Thymus (tissue), 11 donors: ENCODE data around the gene IFT22. TPM values are rescaled to one million over a fixed set of nuclear protein-coding genes. Genes with fewer than 3 reads are reported as not detected.
"Not testable (repeated sequence)": the region's sequence is repeated elsewhere in the genome, so short reads cannot be mapped to it uniquely, and the experiment has no call there.

Experiments used
- DNase-seq, 9 donors: peaks; one replicate each; pipeline ENCODE4 v3.0.0-alpha.2; 2013; ENCODE audit warnings: low spot score in 9 of 9, low read depth in 6 of 9, missing footprints in 1 of 9
- H3K27ac ChIP-seq, 2 donors: one replicate each; pipeline ENCODE4 v1.5.1; 2013; ENCODE audit warnings: control low read depth in 1 of 2, low read depth in 1 of 2, low read length in 1 of 2, mild to moderate bottlenecking in 1 of 2, moderate library complexity in 1 of 2
- H3K27me3 ChIP-seq, 2 donors: one replicate each; pipeline ENCODE4 v1.5.1; 2013; ENCODE audit warnings: low read length in 1 of 2; ENCODE audit not compliant: control insufficient read depth in 2 of 2, insufficient read depth in 1 of 2
- H3K36me3 ChIP-seq, 2 donors: one replicate each; pipeline ENCODE4 v1.5.1; 2013; ENCODE audit warnings: low read length in 1 of 2, mild to moderate bottlenecking in 1 of 2, moderate library complexity in 1 of 2; ENCODE audit not compliant: control insufficient read depth in 2 of 2, insufficient read depth in 2 of 2
- H3K4me1 ChIP-seq, 2 donors: one replicate each; pipeline ENCODE4 v1.5.1; 2013; ENCODE audit warnings: low read length in 2 of 2; ENCODE audit not compliant: control insufficient read depth in 2 of 2, insufficient read depth in 2 of 2
- H3K4me3 ChIP-seq, 2 donors: one replicate each; pipeline ENCODE4 v1.5.1; 2013; ENCODE audit warnings: low read length in 2 of 2, control low read depth in 1 of 2, mild to moderate bottlenecking in 1 of 2
- H3K9me3 ChIP-seq, 2 donors: one replicate each; pipeline ENCODE4 v1.5.1; 2013; ENCODE audit warnings: low read length in 1 of 2, mild to moderate bottlenecking in 1 of 2; ENCODE audit not compliant: control insufficient read depth in 2 of 2, insufficient read depth in 1 of 2
- WGBS: extraction: QIAGEN DNeasy Blood & Tissue Kit; methylation state at CpG from one replicate; pipeline ENCODE4 v1.1.7; 2013; 5-methylcytosine and 5-hydroxymethylcytosine counted together
- polyA plus RNA-seq: library from polyadenylated mRNA; stranded (reverse); fragments of 200-250 nt; gene quantifications from one replicate; pipeline ENCODE4 v1.2.3, GENCODE V29; 2013
- total RNA-seq: library from RNA; stranded (reverse); fragments of 120-200 nt; gene quantifications from one replicate; pipeline ENCODE4 v1.2.4, GENCODE V29; 2013
- donor health status: healthy.

Gene IFT22
- total and polyA plus RNA-seq, 2 donors = 17.8 to 19.7 TPM

DNA sequence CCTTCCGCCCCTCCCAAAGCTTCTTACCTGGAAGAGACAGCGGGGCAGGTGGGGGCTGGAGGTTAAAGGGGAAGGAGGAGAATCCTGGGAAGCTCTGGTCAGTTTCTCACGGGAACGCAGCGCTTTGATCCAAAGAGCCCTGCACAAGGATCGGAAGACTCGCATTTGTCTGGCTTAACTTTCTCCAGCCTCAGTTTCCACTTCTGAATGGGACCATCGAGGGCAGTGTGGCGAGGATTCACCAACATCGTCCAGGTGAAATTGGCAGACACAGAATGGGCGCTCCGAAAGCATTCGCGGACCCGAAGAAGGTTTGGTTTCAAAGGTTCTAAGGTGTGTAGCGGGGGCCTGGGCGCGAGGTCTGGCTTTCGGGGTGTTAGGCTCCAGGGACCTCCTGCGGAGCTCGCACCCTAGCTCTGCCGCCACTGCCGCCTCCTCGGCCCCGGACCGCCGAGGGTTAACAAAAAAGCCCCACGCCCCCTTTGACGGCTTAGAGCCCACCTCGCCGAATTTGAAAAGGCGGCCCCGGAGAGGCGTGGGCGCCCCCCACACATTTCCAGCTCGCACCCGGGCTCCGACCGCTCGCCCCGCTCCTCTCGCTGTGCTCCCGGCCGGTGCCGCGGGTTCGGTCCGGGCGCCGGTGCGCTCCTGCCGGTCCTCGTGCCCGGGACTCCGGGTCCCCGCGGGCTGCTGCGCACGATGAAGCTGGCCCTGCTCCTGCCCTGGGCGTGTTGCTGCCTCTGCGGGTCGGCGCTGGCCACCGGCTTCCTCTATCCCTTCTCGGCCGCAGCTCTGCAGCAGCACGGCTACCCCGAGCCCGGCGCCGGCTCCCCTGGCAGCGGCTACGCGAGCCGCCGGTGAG is 41.0 kb upstream of the IFT22 start, which contains the start of gene COL26A1:
TSS of gene COL26A1 (plus strand) at position 542 of the 862 bp plus-strand sequence. CDS start at position 700, 158 bp downstream.
- Histone ChIP-seq H3K27ac (no peak within 1 kb of the TSS), H3K36me3 (no peaks in the 10 kb centered on the region), H3K4me3 (peak within 1 kb of the TSS; percentile 32 to 36), H3K4me1 (peaks cover 0 to 4% of the 10 kb centered on the region in 2 donors), H3K27me3 (peaks cover 28 to 48% of the 10 kb centered on the region in 2 donors), H3K9me3 (no peaks in the 10 kb centered on the region)
- 13% methylated on average over 76 of the region's 76 CpGs for WGBS
- DNase-seq = no peak

DNA sequence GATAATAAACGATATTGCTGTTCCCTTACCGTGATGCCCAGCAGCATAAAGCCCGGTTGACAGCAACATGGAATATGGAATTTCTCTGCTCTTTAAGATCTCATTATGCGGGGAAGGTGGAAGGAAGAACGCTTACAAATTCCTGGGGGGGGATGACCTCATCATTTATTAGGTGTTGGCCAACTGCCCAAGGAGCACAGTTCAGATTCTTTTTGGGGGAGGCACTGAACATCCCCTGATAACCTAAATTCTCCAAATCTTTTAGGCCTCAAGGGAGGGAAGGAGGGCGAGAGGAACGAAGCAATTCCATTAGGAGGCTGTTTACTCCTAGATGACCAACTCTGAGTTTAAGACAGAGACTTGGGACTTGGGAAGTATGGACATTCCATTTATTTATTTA is 35.8 kb upstream of the IFT22 start:
- Histone ChIP-seq H3K27ac (no peak overlapping the region), H3K36me3 (no peaks in the 10 kb centered on the region), H3K4me1 (no peaks in the 10 kb centered on the region), H3K9me3 (no peaks in the 10 kb centered on the region), H3K4me3 (no peak overlapping the region), H3K27me3 (peaks cover 11 to 34% of the 10 kb centered on the region in 2 donors)
- WGBS = 91% methylated on average over 7 of the region's 7 CpGs
- DNase-seq = no peak

DNA sequence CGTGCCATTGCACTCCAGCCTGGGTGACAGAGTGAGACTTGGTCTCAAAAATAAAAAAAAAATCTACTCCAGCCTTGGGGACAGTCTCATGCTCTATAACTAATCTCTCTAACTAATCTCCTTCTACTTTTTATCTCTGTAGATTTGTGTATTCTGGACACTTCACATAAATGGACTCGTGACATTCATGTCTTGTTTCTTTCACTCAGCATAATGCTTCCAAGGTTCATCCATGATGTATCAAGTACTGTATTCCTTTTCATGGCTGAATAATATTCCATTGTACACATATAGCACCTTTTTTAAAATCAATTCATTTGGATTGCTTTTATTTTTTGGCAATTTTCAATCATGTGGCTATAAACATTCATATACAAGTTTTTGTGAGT is 31.3 kb upstream of the IFT22 start:
- no peak overlapping the region for H3K27ac ChIP-seq
- 70% methylated on average over 2 of the region's 2 CpGs for WGBS
- H3K27me3 ChIP-seq = peaks cover 0 to 19% of the 10 kb centered on the region in 2 donors
- no peak overlapping the region for H3K4me3 ChIP-seq
- H3K4me1 ChIP-seq = no peaks in the 10 kb centered on the region
- no peaks in the 10 kb centered on the region for H3K36me3 ChIP-seq
- no peaks in the 10 kb centered on the region for H3K9me3 ChIP-seq
- DNase-seq = no peak

DNA sequence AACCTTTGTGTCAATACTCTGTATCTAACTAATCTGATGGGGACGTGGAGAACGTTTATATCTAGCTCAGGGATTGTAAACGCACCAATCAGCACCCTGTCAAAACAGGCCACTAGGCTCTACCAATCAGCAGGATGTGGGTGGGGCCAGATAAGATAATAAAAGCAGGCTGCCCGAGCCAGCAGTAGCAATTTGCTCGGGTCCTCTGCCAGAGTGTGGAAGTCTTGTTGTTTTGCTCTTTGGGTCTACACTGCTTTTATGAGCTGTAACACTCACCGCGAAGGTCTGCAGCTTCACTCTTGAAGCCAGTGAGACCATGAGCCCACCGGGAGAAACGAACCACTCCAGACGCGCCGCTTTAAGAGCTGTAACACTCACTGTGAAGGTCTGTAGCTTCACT is 27.7 kb upstream of the IFT22 start:
- not testable (repeated sequence) for H3K9me3 ChIP-seq, H3K36me3 ChIP-seq, H3K4me3 ChIP-seq, DNase-seq, H3K4me1 ChIP-seq, H3K27me3 ChIP-seq, H3K27ac ChIP-seq
- 91% methylated on average over 12 of the region's 12 CpGs for WGBS

DNA sequence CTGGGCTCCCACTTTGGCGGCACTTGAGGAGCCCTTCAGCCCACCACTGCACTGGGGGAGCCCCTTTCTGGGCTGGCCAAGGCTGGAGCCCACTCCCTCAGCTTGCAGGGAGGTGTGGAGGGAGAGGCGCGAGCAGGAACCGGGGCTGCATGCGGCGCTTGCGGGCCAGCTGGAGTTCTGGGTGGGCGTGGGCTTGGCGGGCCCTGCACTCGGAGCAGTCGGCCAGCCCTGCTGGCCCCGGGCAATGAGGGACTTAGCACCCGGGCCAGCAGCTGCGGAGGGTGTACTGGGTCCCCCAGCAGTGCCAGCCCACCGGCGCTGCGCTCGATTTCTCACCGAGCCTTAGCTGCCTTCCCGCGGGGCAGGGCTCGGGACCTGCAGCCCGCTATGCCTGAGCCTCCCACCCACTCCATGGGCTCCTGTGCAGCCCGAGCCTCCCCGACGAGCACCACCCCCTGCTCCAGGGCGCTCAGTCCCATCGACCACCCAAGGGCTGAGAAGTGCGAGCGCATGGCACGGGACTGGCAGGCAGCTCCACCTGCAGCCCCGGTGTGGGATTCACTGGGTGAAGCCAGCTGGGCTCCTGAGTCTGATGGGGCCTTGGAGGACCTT is 26.9 kb upstream of the IFT22 start:
- H3K4me1 ChIP-seq, H3K36me3 ChIP-seq, H3K27me3 ChIP-seq, H3K9me3 ChIP-seq, DNase-seq, H3K27ac ChIP-seq, H3K4me3 ChIP-seq: not testable (repeated sequence)
- 93% methylated on average over 25 of the region's 32 CpGs for WGBS

DNA sequence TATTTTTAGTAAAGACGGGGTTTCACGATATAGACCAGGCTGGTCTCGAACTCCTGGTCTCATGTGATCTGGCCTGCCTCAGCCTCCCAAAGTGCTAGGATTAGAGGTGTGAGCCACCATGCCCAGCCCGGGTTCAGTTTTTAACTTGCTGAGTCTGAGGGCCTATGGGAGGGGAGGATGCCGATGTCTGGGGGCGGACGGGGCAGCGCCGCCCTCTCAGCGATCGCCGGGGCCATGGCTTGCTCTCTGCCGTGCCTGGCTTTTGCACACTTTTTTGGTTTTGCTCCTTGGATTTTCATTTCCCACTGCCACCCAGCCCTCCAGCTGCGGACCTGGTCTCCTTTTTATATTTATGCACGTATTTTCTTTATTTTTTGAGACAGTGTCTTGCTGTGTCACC is 25.9 kb upstream of the IFT22 start:
- Histone ChIP-seq H3K9me3 (no peaks in the 10 kb centered on the region), H3K36me3 (no peaks in the 10 kb centered on the region), H3K4me3 (no peak overlapping the region), H3K27me3 (peaks cover 0 to 5% of the 10 kb centered on the region in 2 donors), H3K4me1 (no peaks in the 10 kb centered on the region), H3K27ac (no peak overlapping the region)
- WGBS = 98% methylated on average over 15 of the region's 15 CpGs
- no peak for DNase-seq

DNA sequence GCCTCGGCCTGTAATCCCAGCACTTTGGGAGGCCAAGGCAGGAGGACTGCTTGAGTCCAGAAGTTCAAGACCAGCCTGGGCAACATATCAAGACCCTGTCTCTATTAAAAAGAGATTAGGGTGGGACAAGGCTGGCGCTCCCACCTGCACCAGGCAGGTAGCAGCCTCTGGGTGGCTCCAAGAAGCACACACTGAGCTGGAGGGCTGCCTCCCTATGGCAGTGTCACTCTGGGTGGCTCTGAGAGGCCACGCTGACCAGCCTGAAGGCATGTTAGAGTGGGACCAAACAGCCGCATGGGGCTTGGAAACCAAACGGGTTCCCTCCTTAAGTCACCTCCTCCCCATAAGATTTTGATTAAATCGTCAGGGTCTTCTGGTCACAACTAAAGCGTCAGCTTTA is 21.3 kb upstream of the IFT22 start:
- WGBS = 96% methylated on average over 7 of the region's 7 CpGs
- Histone ChIP-seq H3K27me3 (peaks cover 0 to 4% of the 10 kb centered on the region in 2 donors), H3K27ac (no peak overlapping the region), H3K4me1 (no peaks in the 10 kb centered on the region), H3K36me3 (no peaks in the 10 kb centered on the region), H3K4me3 (no peak overlapping the region), H3K9me3 (no peaks in the 10 kb centered on the region)
- DNase-seq = no peak

DNA sequence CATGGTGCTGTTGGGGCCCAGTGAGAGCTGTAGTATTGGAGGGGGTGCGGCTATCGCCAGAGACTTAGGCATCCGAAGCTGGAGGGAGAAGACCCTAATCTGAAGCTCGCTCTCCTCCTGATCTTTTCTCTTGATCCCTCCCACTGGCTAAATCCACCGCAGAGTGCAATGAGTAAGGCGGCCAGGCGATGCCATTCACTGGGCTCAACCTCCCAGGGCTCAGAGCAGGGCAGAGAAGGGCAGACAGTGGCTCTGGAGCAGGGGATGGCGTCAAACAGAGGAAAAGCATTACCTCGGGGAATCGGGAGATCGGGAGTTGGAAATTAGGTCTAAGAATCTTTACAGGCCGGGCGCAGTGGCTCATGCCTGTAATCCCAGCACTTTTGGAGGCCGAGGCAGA is 18.8 kb upstream of the IFT22 start:
- Histone ChIP-seq H3K36me3 (no peaks in the 10 kb centered on the region), H3K9me3 (no peaks in the 10 kb centered on the region), H3K27me3 (peaks cover 0 to 4% of the 10 kb centered on the region in 2 donors), H3K27ac (no peak overlapping the region), H3K4me1 (no peaks in the 10 kb centered on the region), H3K4me3 (no peak overlapping the region)
- no peak for DNase-seq
- 94% methylated on average over 14 of the region's 14 CpGs for WGBS

DNA sequence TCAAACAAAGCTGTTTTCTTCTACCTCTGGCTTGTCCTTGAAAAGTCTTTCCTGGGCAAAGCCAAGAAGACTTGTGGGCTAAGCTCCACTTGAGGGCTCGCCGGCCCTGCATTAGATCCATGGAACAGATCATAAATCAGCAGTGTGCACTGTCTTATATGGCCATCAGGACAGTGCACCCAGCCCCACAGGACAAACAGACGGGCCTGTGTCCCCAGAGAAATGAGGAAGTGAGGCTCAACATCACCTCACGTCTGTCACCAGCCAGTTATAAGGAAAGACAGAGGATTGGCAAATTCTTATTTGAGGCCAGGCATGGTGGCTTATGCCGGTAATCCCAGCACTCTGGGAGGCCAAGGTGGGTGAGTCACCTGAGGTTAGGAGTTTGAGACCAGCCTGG is 12.3 kb upstream of the IFT22 start:
- H3K36me3 ChIP-seq = no peaks in the 10 kb centered on the region
- no peak overlapping the region for H3K27ac ChIP-seq
- 69% methylated on average over 5 of the region's 5 CpGs for WGBS
- DNase-seq = no peak
- no peaks in the 10 kb centered on the region for H3K9me3 ChIP-seq
- no peak overlapping the region for H3K4me3 ChIP-seq
- no peaks in the 10 kb centered on the region for H3K4me1 ChIP-seq
- peaks cover 0 to 4% of the 10 kb centered on the region in 2 donors for H3K27me3 ChIP-seq
